Measurements from ENCODE around the gene AFAP1L2. TPM values are rescaled to one million over a fixed set of nuclear protein-coding genes. Genes with fewer than 3 reads are reported as not detected.

Gene AFAP1L2
- total RNA-seq, 6 experiments from 2014 or later, result 0.07 to 0.09 TPM; not detected in 4

DNA sequence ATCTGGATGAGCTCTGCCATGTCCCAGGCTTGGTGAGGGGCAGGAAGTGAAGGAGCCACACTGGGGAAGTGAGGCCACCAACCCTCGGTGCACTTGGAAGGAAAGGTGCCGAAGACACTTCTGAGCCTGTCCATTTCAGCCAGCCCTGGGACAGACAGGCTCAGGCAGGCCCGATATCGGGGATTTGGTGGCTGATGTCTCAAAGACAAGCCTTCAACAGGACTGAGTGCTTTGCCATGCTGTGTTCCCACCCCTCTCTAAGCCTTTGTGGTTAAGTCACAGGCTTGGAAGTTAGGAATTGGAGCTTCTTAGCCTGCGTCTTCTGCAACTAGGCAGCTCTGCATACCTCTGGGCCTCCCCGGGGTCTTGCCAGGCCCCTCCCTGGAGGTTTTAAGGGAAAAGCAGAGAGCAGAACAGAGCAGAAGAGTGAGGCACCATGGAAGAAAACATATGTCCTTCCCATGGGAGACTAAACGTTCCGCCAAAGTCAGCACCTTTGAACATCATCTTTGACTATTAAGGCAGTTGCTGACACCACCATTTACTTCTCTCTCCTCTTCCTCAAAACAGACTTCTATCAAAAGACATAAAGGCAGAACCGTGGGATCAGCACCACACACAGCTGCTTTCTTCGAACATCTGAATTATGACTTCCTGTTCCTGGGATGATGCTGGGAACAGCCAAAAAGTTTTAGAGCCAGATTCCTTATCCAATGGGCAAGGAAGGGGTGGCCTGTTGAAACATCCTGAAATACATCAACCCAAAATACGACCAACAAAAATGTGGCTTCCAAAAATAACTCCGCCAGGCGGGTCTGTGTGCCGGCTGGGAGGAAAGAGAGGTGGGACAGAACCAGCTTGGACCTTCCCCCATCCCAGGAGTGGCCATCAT lies 71.8 kb downstream of the AFAP1L2 start:
- DNase-seq, result no peak
- no peaks in the 10 kb centered on the region for H3K36me3 Mint-ChIP-seq (ENCODE audit: low read depth)
- H3K4me1 Mint-ChIP-seq (ENCODE audit: low read depth), result no peaks in the 10 kb centered on the region
- no peak overlapping the region for H3K4me3 Mint-ChIP-seq
- H3K27ac Mint-ChIP-seq, result no peak overlapping the region
- peaks cover 31% of the 10 kb centered on the region for H3K27me3 Mint-ChIP-seq (ENCODE audit: insufficient read depth)
- no peaks in the 10 kb centered on the region for H3K9me3 Mint-ChIP-seq
- TF ChIP-seq, protein P1, sequence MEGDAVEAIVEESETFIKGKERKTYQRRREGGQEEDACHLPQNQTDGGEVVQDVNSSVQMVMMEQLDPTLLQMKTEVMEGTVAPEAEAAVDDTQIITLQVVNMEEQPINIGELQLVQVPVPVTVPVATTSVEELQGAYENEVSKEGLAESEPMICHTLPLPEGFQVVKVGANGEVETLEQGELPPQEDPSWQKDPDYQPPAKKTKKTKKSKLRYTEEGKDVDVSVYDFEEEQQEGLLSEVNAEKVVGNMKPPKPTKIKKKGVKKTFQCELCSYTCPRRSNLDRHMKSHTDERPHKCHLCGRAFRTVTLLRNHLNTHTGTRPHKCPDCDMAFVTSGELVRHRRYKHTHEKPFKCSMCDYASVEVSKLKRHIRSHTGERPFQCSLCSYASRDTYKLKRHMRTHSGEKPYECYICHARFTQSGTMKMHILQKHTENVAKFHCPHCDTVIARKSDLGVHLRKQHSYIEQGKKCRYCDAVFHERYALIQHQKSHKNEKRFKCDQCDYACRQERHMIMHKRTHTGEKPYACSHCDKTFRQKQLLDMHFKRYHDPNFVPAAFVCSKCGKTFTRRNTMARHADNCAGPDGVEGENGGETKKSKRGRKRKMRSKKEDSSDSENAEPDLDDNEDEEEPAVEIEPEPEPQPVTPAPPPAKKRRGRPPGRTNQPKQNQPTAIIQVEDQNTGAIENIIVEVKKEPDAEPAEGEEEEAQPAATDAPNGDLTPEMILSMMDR (IDR thresholded peaks at IDR 0.05), result no peak

DNA sequence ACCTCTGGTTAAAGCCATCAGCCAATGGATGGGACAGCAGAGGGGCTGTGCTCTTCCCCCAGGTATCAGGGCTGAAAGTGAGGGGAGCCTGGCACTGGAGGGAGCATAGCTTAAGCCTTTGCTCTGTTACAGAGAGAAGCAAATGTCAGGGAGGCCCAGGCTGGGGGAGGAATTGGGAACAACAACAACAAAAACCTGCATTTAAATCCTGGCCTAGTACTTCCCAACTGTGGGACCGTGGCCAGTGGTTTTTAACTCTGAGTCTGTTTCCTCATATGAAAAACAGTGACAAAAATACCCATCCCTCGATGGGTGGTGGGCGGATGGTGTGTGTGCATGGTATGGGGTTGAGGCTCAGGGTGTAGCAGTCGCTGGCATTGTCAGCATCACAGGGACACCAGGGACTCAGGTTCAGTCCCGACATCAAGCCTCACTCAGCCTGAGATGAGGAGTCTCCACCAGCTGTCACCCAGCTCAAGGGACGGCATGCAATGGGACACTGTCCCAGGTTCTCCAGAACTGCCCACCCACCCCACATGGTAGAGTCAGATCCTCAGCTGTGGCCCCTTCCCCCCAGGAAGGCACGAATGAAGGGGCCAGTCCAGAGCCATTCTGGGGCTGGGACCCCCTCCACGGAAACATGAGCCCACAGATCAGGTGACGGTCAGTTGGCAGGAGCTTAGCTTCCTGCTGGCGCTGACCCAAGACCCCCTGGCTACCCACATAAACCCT lies 74.5 kb downstream of the AFAP1L2 start:
- Mint-ChIP-seq H3K27ac (no peak overlapping the region), H3K4me1 (ENCODE audit: low read depth) (no peaks in the 10 kb centered on the region), H3K36me3 (ENCODE audit: low read depth) (no peaks in the 10 kb centered on the region), H3K4me3 (no peak overlapping the region), H3K9me3 (no peaks in the 10 kb centered on the region), H3K27me3 (ENCODE audit: insufficient read depth) (peaks cover 34% of the 10 kb centered on the region)
- DNase-seq, result no peak
- TF ChIP-seq, protein P1 (IDR thresholded peaks at IDR 0.05), result no peak

DNA sequence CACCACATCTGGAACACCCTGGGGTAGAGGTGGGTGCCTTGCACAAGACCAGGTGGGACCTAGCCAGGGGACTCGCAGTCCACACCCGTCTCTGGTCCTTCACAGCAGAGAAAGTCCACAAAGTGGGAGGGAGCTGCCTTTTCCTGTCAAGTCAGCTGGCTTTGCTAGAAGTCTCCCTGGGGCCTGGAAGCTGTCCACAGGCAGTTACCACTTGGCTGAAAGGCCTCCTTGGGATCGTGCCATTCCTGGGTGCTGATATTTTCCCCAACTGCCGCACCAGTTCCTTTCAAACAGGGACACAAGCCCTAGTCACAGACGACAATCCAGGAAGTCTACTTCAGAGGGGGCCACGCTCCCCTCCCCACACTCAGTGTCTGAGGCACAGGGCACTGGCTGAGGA lies 75.4 kb downstream of the AFAP1L2 start:
- DNase-seq, result no peak
- TF ChIP-seq, protein P1 (IDR thresholded peaks at IDR 0.05), result no peak
- Mint-ChIP-seq H3K27me3 (ENCODE audit: insufficient read depth) (peaks cover 32% of the 10 kb centered on the region), H3K27ac (no peak overlapping the region), H3K4me1 (ENCODE audit: low read depth) (no peaks in the 10 kb centered on the region), H3K4me3 (no peak overlapping the region), H3K9me3 (no peaks in the 10 kb centered on the region), H3K36me3 (ENCODE audit: low read depth) (no peaks in the 10 kb centered on the region)

DNA sequence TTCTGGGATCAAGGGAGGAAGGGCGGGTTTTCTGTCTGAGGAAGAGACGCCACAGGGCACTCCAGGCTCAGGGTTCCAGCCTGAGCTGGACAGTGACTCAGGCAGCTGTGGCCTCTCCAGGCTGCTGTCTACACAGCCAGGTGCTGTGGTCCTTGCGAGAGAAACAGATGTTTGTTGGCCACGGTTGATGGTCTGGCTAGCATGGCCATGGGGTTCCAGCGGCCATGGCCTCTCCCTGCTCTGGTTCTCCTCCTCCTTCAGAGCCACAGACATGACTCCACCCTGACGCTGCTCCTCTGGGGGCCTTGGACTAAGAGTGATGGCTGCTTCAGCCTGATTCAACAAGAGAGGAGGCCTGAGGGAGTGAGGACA lies 75.9 kb downstream of the AFAP1L2 start:
- H3K9me3 Mint-ChIP-seq, result no peaks in the 10 kb centered on the region
- H3K27me3 Mint-ChIP-seq (ENCODE audit: insufficient read depth), result peaks cover 29% of the 10 kb centered on the region
- H3K27ac Mint-ChIP-seq, result no peak overlapping the region
- TF ChIP-seq, protein P1 (IDR thresholded peaks at IDR 0.05), result no peak
- no peak for DNase-seq
- H3K36me3 Mint-ChIP-seq (ENCODE audit: low read depth), result no peaks in the 10 kb centered on the region
- H3K4me3 Mint-ChIP-seq, result no peak overlapping the region
- H3K4me1 Mint-ChIP-seq (ENCODE audit: low read depth), result no peaks in the 10 kb centered on the region

DNA sequence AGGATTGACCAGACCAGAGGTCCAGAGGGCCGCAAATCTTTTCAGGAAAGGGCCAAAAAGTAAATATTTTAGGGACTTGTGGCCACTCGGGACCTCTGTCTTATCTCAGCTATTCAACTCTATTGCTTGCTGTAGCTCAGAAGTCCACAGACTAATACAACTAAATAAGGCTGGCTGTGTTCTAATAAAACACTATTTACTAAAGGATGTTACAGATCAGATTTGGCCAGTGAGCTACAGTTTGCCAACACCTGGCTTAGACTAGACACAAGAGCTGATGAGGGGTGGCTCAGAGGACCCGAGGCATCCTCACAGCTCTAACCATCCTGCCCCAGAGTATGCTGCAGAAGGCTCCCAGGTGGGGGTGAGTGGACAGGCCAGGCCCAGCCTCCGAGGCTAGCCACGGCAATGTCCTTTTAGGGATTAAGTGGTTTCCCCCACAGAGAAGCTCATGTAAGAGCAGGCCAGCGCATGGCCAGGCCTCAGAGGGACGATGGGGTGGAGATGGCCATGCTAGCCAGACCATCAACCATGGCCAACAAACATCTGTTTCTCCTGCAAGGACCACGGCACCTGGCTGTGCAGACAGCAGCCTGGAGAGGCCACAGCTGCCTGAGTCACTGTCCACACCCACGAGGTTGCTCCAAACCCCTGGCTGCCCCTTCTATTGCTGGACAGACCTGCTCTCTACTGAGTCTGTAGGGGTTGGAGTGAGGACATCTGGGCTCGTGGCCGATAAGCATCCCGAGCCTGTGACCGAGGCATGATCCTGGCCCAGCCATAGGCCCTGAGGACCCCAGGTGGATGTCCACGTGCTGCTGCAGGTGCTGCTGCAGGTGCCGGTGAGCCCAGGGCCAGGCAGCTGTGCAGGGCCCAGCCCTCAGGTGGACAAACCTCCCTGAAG lies 76.5 kb downstream of the AFAP1L2 start:
- Mint-ChIP-seq H3K27ac (no peak overlapping the region), H3K4me1 (ENCODE audit: low read depth) (peaks cover 6% of the 10 kb centered on the region; the same call in 1 of the 2 replicates), H3K9me3 (no peaks in the 10 kb centered on the region), H3K27me3 (ENCODE audit: insufficient read depth) (peaks cover 27% of the 10 kb centered on the region), H3K36me3 (ENCODE audit: low read depth) (no peaks in the 10 kb centered on the region), H3K4me3 (no peak overlapping the region)
- no peak for DNase-seq
- TF ChIP-seq, protein P1 (IDR thresholded peaks at IDR 0.05), result no peak

All from HFFc6 (cell line).